HG03139 (cell line): ENCODE measurements around the gene UBE2E1.
"Not testable (repeated sequence)": the region's sequence is repeated elsewhere in the genome, so short reads cannot be mapped to it uniquely, and the experiment has no call there.

Experiments
- ATAC-seq: cut with Tn5 transposase; IDR thresholded peaks from one replicate; pipeline ENCODE4 v1.9.1; 2021; ENCODE audit not compliant: unreplicated experiment

UBE2E1 gene

GRCh38 chr3:23915537-23916108 lies 109.9 kb downstream of the UBE2E1 start:
- ATAC-seq, result no peak

- ATAC-seq, result peak; percentile 37
Observed at GRCh38 chr3:23916152-23916885, 110.6 kb downstream of the UBE2E1 start.

GRCh38 chr3:23916886-23917678 lies 111.3 kb downstream of the UBE2E1 start, which contains the start of the genes NKIRAS1 and RPL15:
Gene NKIRAS1, minus strand, starts transcription at chr3:23916990. Its CDS starts 6,086 bp downstream, at chr3:23910904.
Gene RPL15, plus strand, starts transcription at chr3:23917132. Its CDS starts 728 bp downstream, at chr3:23917860.
- peak; percentile 94 for ATAC-seq

- ATAC-seq, result not testable (repeated sequence)
Observed at GRCh38 chr3:23917679-23918303, 112.0 kb downstream of the UBE2E1 start.

- ATAC-seq, result not testable (repeated sequence)
Observed at GRCh38 chr3:23918331-23918730, 112.6 kb downstream of the UBE2E1 start.

- no peak for ATAC-seq
Observed at GRCh38 chr3:23919628-23920027, 113.9 kb downstream of the UBE2E1 start.

- ATAC-seq, result no peak
Observed at GRCh38 chr3:23920151-23920655, 114.4 kb downstream of the UBE2E1 start.

- no peak for ATAC-seq
Observed at GRCh38 chr3:23921052-23921511, 115.3 kb downstream of the UBE2E1 start.

- ATAC-seq, result no peak
Observed at GRCh38 chr3:23923786-23924185, 118.0 kb downstream of the UBE2E1 start.

- ATAC-seq, result no peak
Observed at GRCh38 chr3:23926246-23926645, 120.5 kb downstream of the UBE2E1 start.

GRCh38 chr3:23926736-23927135 lies 121.0 kb downstream of the UBE2E1 start:
- ATAC-seq, result no peak

GRCh38 chr3:23928524-23928923 lies 122.8 kb downstream of the UBE2E1 start:
- ATAC-seq, result no peak

- no peak for ATAC-seq
Observed at GRCh38 chr3:23931597-23931996, 125.8 kb downstream of the UBE2E1 start.

GRCh38 chr3:23932571-23932970 lies 126.8 kb downstream of the UBE2E1 start:
- no peak for ATAC-seq

- ATAC-seq, result no peak
Observed at GRCh38 chr3:23934253-23934652, 128.5 kb downstream of the UBE2E1 start.

GRCh38 chr3:23937296-23937695 lies 131.5 kb downstream of the UBE2E1 start:
- no peak for ATAC-seq

GRCh38 chr3:23938688-23939087 lies 132.9 kb downstream of the UBE2E1 start:
- no peak for ATAC-seq

- no peak for ATAC-seq
Observed at GRCh38 chr3:23940775-23941174, 135.0 kb downstream of the UBE2E1 start.
